GM10248 (cell line): ENCODE measurements around the gene COL16A1.

Source experiments
- CTCF ChIA-PET: fragments of 300-600 bp; sonication (Branson Sonifier 250); formaldehyde crosslinking; extraction: SDS; loops from one replicate; lab custom pipeline; 2021; ENCODE audit warnings: antibody characterized with exemption; lab: Yijun Ruan, JAX
- POLR2A ChIA-PET: fragments of 350-650 bp; sonication (Branson Sonifier 250); formaldehyde crosslinking; extraction: SDS; loops from one replicate; lab custom pipeline; 2020; ENCODE audit warnings: antibody characterized with exemption; lab: Yijun Ruan, JAX
- DNase-seq: peaks from one replicate; pipeline ENCODE4 v3.0.0; 2012; ENCODE audit errors: extremely low spot score
- TF ChIP-seq, protein P1 (sequence below): IDR thresholded peaks from 2 replicates; pipeline ENCODE4 v1.5.1; 2012; ENCODE audit warnings: mild to moderate bottlenecking, low read depth; ENCODE audit errors: extremely low read depth, missing control alignments, control extremely low read depth

COL16A1 gene

DNA sequence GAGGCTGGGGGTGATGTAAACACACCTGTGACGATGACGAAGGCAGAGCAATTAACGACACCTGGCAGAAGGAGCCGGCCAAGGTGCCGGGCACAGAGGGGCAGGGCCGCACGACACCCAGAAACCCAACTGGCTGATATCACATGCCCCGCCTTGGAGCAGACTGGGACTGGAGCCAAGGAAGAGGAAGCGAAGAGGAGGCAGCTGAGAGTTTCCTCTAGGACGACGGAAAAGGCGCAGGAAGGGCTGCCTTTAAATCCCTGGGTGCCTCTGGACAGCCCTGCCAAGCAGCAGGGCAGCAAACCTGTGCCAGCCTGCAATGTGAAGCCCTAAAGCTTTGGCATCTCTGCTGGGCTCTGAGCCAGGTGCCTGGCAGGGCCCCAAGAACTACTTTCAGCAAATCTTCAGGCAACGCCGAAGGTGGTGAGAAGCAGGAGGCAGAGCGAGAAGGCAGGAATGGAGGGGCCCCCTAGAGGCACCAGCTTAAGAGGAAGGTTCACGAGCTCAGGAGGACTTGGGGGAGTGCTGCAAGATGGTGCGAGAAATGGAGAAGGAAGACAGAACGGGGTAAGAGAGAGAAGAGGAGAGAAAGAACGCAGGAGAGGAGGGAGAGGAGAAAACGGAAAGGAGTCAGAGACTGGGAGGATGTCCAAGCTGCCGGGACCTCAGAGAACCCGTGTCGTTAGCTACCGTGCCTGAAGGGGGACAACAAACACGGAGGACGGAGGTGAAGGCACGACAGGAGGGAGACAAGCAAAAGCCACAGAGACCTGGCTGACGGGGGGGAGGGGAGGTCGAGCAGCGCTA is 33.8 kb downstream of the COL16A1 start:
- no peak for DNase-seq
- POLR2A ChIA-PET, result no interaction called here
- TF ChIP-seq, protein P1, sequence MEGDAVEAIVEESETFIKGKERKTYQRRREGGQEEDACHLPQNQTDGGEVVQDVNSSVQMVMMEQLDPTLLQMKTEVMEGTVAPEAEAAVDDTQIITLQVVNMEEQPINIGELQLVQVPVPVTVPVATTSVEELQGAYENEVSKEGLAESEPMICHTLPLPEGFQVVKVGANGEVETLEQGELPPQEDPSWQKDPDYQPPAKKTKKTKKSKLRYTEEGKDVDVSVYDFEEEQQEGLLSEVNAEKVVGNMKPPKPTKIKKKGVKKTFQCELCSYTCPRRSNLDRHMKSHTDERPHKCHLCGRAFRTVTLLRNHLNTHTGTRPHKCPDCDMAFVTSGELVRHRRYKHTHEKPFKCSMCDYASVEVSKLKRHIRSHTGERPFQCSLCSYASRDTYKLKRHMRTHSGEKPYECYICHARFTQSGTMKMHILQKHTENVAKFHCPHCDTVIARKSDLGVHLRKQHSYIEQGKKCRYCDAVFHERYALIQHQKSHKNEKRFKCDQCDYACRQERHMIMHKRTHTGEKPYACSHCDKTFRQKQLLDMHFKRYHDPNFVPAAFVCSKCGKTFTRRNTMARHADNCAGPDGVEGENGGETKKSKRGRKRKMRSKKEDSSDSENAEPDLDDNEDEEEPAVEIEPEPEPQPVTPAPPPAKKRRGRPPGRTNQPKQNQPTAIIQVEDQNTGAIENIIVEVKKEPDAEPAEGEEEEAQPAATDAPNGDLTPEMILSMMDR, result no peak
- CTCF ChIA-PET, result interaction anchor here (1.3 to 2.6 kb wide), 3 partner anchors 33 to 119 kb away, joined by 4 to 8 read pairs (median 5); partner anchors contain the start of gene COL16A1

DNA sequence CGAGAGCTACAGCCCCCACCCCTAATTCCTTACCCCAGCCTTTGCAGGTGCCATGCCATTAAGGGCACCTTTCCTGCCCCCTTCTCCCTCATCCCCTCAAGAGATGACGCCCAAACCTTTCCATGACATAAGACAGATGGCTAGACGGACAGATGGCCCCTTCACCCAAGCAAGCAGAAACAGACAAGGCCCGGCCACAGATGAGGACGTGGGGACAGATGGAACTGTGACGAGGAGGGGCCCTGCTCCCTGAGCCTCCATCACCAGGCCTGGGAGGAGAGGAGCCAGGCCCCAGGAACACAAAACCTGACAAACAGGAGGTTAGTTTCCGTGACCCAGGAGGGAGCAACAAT is 34.4 kb downstream of the COL16A1 start:
- TF ChIP-seq, protein P1, result no peak
- ChIA-PET POLR2A (no interaction called here), CTCF (interaction anchor here (1.3 kb wide), 1 partner anchor 45 kb away, joined by 4 read pairs; no protein-coding TSS in a partner anchor)
- DNase-seq, result no peak

DNA sequence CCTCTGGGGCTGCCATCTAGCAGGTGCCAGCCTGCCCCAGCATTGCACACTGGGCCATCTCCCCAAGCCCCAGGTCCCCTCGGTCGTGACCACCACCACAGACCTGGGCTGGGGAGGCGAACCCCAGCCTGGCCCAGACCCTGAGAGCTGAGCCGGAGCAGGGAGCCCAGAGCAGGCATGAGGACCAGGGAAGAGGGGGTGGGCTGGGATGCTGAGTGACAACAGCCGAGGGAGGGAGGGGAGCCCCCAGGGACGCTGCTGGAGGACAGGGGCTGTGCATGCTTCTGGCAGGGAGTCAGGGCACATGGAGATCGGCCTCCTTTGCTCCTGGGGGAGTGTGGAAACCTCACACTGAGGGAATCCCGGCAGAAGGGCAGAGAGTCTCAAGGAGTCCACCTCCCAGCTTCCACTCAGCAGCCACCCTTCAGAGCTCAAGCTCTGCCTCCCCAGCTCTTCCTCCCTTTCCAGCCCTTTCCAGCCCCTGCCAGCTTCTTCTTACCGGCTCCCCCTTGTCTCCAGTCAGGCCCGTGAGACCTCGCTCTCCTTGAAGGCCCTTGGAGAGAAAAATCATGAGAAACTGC is 35.4 kb downstream of the COL16A1 start:
- DNase-seq, result no peak
- ChIA-PET POLR2A (no interaction called here), CTCF (interaction anchor here (0.7 to 1.1 kb wide), 2 partner anchors 32 to 37 kb away, joined by 3 read pairs; no protein-coding TSS in a partner anchor)
- TF ChIP-seq, protein P1, result no peak

DNA sequence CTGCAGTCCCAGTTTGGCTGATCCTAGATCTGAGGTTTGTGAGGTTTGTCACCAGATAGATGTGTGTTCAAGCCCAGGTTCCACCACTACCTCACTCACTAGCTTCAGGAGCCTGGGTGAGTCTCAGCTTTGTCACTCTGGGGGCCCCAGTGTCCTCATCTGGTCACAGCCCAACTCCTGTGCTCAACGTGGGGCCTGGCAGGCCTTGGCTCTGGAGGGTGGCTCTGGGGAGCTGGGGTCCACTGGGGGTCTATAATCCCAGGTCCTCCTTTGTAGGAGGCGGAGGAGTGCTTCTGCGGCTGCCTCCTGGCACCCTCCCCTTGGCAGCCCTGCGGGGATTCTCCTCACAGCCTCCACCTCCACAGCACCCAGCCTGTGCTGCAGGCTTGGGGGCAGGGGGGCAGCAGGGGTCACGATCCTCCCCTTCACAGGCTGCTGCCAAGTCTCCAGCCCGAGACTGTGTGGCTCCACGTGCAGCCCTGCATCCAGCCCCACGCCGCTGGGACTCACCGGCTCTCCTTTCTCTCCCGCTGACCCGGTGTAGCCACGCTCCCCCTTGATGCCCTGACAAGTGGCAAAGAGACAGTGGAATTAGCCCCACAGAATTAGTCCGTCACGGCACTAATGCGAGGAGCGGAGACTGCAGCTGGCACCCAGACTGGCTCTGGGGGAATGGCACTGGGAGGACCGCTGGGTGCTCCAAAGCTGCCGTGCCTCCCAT is 36.6 kb downstream of the COL16A1 start:
- no peak for DNase-seq
- TF ChIP-seq, protein P1, result no peak
- ChIA-PET POLR2A (no interaction called here), CTCF (interaction anchor here (1.1 to 11.0 kb wide), 6 partner anchors 16 to 396 kb away, joined by 3 to 87 read pairs (median 20); partner anchors contain the start of gene COL16A1)

DNA sequence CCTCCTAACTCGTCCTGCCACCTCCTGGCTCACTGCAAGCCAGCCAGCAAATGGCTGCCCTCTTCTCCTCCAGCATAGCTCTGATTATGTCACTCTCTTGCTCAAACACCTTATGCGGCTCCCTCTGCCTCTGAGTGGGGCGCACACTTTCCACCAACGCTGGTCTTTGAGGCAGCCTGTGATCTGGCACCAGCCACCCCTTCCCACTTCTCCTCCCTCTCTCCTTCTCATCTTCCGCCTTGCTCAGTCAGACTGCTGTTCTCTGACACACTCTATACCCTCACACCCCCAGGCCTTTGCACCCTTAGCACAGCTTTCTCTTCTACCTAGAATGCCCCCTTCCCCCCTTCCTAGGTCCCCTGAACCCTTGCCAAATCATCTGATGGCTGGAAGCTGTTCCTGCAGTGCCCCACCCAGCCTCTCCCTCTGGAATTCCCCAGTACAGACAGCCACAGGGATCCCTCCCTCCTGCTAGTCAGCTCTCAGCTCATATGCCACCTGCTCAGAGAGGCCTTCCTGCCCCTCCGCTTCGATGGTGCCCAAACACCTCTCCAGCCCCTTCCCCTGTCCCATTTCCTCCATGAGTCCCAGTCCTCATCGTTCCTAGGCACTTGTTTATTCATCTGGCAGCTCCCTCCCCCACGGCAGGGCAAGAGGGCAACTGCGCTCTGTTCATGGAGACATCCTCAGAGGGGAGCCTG is 37.4 kb downstream of the COL16A1 start:
- TF ChIP-seq, protein P1, result no peak
- POLR2A ChIA-PET, result interaction anchor here (0.7 kb wide), 1 partner anchor 102 kb away, joined by 3 read pairs; no protein-coding TSS in a partner anchor
- DNase-seq, result no peak
- CTCF ChIA-PET, result interaction anchor here (1.1 to 11.0 kb wide), 7 partner anchors 17 to 396 kb away, joined by 3 to 87 read pairs (median 4); partner anchors contain the start of gene COL16A1
